Erythroblast (primary cell): ENCODE data around the gene AGTR1.
A peak's percentile ranks its signal among the peaks of the same experiment; 100 is the strongest.

Source experiments
- DNase-seq, 2 experiments: peaks; one replicate each; lab custom pipeline; 2025; lab: John Stamatoyannopoulos, UW
- GATA1 ChIP-seq: IDR thresholded peaks from 2 replicates; pipeline ENCODE4 v1.6.1; 2011; ENCODE audit warnings: low read depth, mild to moderate bottlenecking, control low read depth, low read length, moderate library complexity
- POLR2A ChIP-seq: IDR thresholded peaks from 2 replicates; pipeline ENCODE4 v1.6.1; 2011; ENCODE audit warnings: mild to moderate bottlenecking, low read length

AGTR1 gene

DNA sequence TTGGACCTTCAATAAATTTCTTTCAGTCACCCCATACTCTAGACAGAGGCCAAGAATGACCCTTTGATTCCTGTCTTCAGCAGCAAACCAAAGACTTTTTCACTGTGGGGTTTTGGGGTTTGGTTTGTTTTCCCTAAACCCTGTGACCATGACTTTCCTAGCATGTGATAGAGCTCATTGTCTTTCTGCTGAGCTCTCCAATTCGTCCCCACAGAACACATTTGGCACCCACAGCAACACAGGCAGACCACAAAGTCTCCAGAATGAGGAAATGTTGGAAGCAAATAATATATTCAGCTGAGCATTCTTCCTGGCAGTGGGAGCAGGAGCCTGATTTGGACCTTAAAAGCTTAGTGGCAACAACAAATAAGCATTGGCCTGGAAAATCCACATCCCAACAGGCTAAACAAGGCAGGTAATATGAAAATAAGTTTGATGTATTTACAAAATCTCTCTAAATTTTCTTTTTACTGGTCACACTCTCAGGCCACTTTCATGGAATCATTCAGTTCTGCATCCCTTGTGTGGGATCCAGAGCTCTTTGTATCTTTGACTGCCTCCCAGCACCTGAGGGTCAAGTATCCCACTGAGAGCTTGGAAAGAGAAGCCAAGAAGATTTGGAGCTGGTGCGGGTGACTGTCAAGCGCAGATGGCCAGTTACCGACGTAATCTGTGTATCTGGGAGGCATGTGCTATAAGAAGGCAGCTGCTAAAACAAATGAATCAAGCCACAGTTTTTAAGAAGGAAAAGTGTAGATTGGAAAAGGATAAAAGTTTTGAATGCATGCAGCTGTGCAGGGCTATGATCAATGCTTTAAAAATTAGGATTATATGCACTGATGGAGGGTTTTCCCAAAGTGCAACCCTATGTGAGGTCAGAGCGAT lies 93.4 kb downstream of the AGTR1 start:
- TF ChIP-seq POLR2A: no peak

DNA sequence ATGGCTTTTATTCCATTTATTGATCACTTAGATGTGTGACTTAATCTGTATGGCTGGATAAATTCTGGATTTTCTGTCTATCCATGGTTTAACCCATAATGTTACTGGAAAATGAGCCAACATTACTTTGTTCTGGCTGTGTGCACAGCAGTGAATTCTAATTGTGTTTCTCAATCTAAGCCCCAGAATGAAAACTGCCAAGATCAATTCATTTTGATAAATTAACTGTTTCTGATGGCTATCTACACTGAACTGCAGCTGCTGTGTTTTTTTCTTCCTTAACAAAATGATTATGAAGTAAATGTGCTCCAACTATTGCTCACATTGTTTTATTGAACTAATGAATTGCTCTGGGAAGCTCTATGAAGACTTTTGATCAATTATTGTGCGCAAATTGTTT lies 94.2 kb downstream of the AGTR1 start:
- TF ChIP-seq GATA1: no peak
- no peak for TF ChIP-seq POLR2A

More for the DNA sequence above, 93.4 kb downstream of the AGTR1 start:
- no peak for DNase-seq

DNA sequence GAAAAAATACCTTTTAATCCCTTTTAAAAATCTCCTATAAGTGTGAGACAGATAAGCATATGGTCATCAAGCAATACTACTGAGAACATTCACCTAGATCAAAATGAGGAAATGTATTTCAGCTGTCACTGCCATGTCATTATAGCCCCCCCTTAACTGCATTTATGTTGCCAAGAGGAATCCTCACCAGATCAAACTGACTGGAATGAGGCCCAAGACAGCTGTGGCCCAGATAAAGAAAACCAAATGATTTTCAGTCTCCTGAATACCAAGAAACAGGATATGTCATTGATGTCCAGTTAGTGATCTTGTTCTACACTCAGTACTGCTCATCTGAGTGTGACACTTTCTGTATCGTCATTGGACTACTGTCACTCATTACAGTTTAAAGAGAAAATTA lies 94.8 kb downstream of the AGTR1 start:
- peak; percentile 21 to 69 for DNase-seq
- TF ChIP-seq POLR2A (peak; percentile 17), GATA1 (no peak)

More for the DNA sequence above, 94.2 kb downstream of the AGTR1 start:
- no peak for DNase-seq
